HL-60/S4 (cell line): ENCODE data around the gene ASS1.
"Not testable (repeated sequence)": the region's sequence is repeated elsewhere in the genome, so short reads cannot be mapped to it uniquely, and the experiment has no call there.

Source experiments
- in situ Hi-C: fragments of 300-500 bp; cut with MboI; formaldehyde crosslinking; loops from 2 replicates; pipeline ENCODE4 v1.14.3; 2022; ENCODE audit warnings: low sequenced_read_pairs

ASS1 gene

GRCh38 chr9:130433168-130433946 is 11.4 kb upstream of the ASS1 start:
- in situ Hi-C loops = no loop called here

GRCh38 chr9:130433947-130434262 is 10.9 kb upstream of the ASS1 start:
- in situ Hi-C loops = no loop called here

GRCh38 chr9:130434656-130435055 is 10.1 kb upstream of the ASS1 start:
- in situ Hi-C loops = not testable (repeated sequence)

- in situ Hi-C loops = no loop called here
These were observed 7.6 kb upstream of the ASS1 start for GRCh38 chr9:130437011-130437789.

- in situ Hi-C loops = no loop called here
These were observed 6.3 kb upstream of the ASS1 start for GRCh38 chr9:130438382-130438981.

- in situ Hi-C loops = no loop called here
These were observed 3.7 kb upstream of the ASS1 start for GRCh38 chr9:130441031-130441430.

- in situ Hi-C loops = no loop called here
These were observed 1.9 kb upstream of the ASS1 start for GRCh38 chr9:130442746-130443455.

GRCh38 chr9:130443456-130443801 is 1.3 kb upstream of the ASS1 start:
- in situ Hi-C loops = no loop called here

- in situ Hi-C loops = no loop called here
These were observed 795 bp upstream of the ASS1 start for GRCh38 chr9:130443840-130444492.

- in situ Hi-C loops = no loop called here
These were observed 665 bp downstream of the ASS1 start for GRCh38 chr9:130445268-130445983.

- in situ Hi-C loops = no loop called here
These were observed 1.5 kb downstream of the ASS1 start for GRCh38 chr9:130446101-130446861.

- in situ Hi-C loops = no loop called here
These were observed 2.5 kb downstream of the ASS1 start for GRCh38 chr9:130447193-130447816.

GRCh38 chr9:130448035-130448624 is 3.4 kb downstream of the ASS1 start:
- in situ Hi-C loops = no loop called here

- in situ Hi-C loops = no loop called here
These were observed 4.2 kb downstream of the ASS1 start for GRCh38 chr9:130448771-130449603.

- in situ Hi-C loops = no loop called here
These were observed 5.7 kb downstream of the ASS1 start for GRCh38 chr9:130450344-130451003.

GRCh38 chr9:130451004-130451390 is 6.2 kb downstream of the ASS1 start:
- in situ Hi-C loops = no loop called here
